GM23338 (cell line): ENCODE data around the gene ABI2. TPM values are rescaled to one million over a fixed set of nuclear protein-coding genes. Genes with fewer than 3 reads are reported as not detected.
A peak's percentile ranks its signal among the peaks of the same experiment; 100 is the strongest.

Source experiments
- ATAC-seq: fragments of 200-7000 bp; cut with Tn5 transposase; 3 replicates; pipeline ENCODE4 v1.9.1; 2020
- DNase-seq: peaks from one replicate; pipeline ENCODE4 v3.0.0-alpha.2; 2015; ENCODE audit warnings: low spot score
- H2AFZ ChIP-seq: fragments of 200-600 bp; sonication (generic); 2 replicates; pipeline ENCODE4 v1.8.0; 2016; ENCODE audit warnings: antibody characterized with exemption, mild to moderate bottlenecking, moderate library complexity
- H3F3A ChIP-seq: fragments of 200-600 bp; sonication (generic); replicated peaks from 2 replicates; pipeline ENCODE4 v1.8.0; 2017; ENCODE audit warnings: antibody characterized with exemption, mixed run types, low read depth
- H3K27ac ChIP-seq: fragments of 200-600 bp; sonication (generic); 2 replicates; pipeline ENCODE4 v1.6.1; 2016; ENCODE audit warnings: low read depth
- H3K27me3 ChIP-seq: fragments of 200-600 bp; sonication (generic); 2 replicates; pipeline ENCODE4 v1.8.0; 2016; ENCODE audit warnings: mild to moderate bottlenecking, mixed run types, moderate library complexity; ENCODE audit not compliant: insufficient read depth
- H3K36me3 ChIP-seq: fragments of 200-600 bp; sonication (generic); 2 replicates; pipeline ENCODE4 v1.8.0; 2016; ENCODE audit warnings: mild to moderate bottlenecking; ENCODE audit not compliant: insufficient read depth
- H3K4me1 ChIP-seq: fragments of 200-600 bp; sonication (generic); 2 replicates; pipeline ENCODE4 v1.8.0; 2016; ENCODE audit warnings: mild to moderate bottlenecking, moderate library complexity; ENCODE audit not compliant: insufficient read depth
- H3K4me2 ChIP-seq: fragments of 200-600 bp; sonication (generic); 2 replicates; pipeline ENCODE4 v1.7.1; 2017; ENCODE audit warnings: mixed run types
- H3K4me3 ChIP-seq: fragments of 200-600 bp; sonication (generic); 2 replicates; pipeline ENCODE4 v1.6.1; 2016; ENCODE audit warnings: mixed run types
- H3K79me2 ChIP-seq: fragments of 200-600 bp; sonication (generic); replicated peaks from 2 replicates; pipeline ENCODE4 v1.8.0; 2017; ENCODE audit warnings: mild to moderate bottlenecking; ENCODE audit not compliant: insufficient read depth
- H3K9me2 ChIP-seq: fragments of 200-600 bp; sonication (generic); 2 replicates; pipeline ENCODE4 v1.8.0; 2017; ENCODE audit not compliant: insufficient read depth
- H4K20me1 ChIP-seq: fragments of 200-600 bp; sonication (generic); replicated peaks from 2 replicates; pipeline ENCODE4 v1.8.0; 2017; ENCODE audit warnings: mild to moderate bottlenecking; ENCODE audit not compliant: insufficient read depth
- H3K27ac Mint-ChIP-seq: 2 replicates; pipeline ENCODE4 v1.8.0; 2020; ENCODE audit warnings: inconsistent platforms, mild to moderate bottlenecking, moderate library complexity, mixed read lengths
- H3K27me3 Mint-ChIP-seq: 3 replicates; pipeline ENCODE4 v1.8.0; 2022; ENCODE audit warnings: low read depth, mild to moderate bottlenecking, moderate library complexity, mixed read lengths, inconsistent platforms; ENCODE audit not compliant: insufficient read depth, poor library complexity
- H3K36me3 Mint-ChIP-seq: 3 replicates; pipeline ENCODE4 v1.8.0; 2021; ENCODE audit warnings: low read depth, mild to moderate bottlenecking, inconsistent platforms, moderate library complexity, mixed read lengths
- H3K4me1 Mint-ChIP-seq: 3 replicates; pipeline ENCODE4 v1.8.0; 2020; ENCODE audit warnings: mild to moderate bottlenecking, inconsistent platforms, mixed read lengths
- H3K4me3 Mint-ChIP-seq: 3 replicates; pipeline ENCODE4 v1.8.0; 2021; ENCODE audit warnings: moderate library complexity, mild to moderate bottlenecking, inconsistent platforms, mixed read lengths
- H3K9me3 Mint-ChIP-seq: 3 replicates; pipeline ENCODE4 v1.8.0; 2020; ENCODE audit warnings: moderate library complexity, mild to moderate bottlenecking, inconsistent platforms, mixed read lengths
- CTCF ChIP-seq, 2 experiments: fragments of 200-600 bp in 1 of 2; sonication (generic) in 1 of 2; conservative IDR thresholded peaks; 2 replicates each; pipeline versions ENCODE4 v1.5.1 to v1.6.1; 2016 to 2017; ENCODE audit warnings: antibody characterized with exemption in 2 of 2, low read depth in 2 of 2, mild to moderate bottlenecking in 2 of 2, moderate library complexity in 1 of 2
- EZH2phosphoT487 ChIP-seq: fragments of 200-600 bp; sonication (generic); IDR thresholded peaks from one replicate; pipeline ENCODE4 v1.8.1; 2018; ENCODE audit warnings: antibody characterized with exemption; ENCODE audit not compliant: unreplicated experiment
- NANOG ChIP-seq: IDR thresholded peaks from 2 replicates; pipeline ENCODE4 v1.6.1; 2016; ENCODE audit warnings: antibody characterized with exemption, borderline replicate concordance
- POLR2AphosphoS5 ChIP-seq: IDR thresholded peaks from 2 replicates; pipeline ENCODE4 v1.6.1; 2016; ENCODE audit warnings: antibody characterized with exemption, low read depth
- STAT1 ChIP-seq: IDR thresholded peaks from one replicate; pipeline ENCODE4 v1.6.1; 2016; ENCODE audit warnings: antibody characterized with exemption; ENCODE audit not compliant: unreplicated experiment
- ZNF114 ChIP-seq: fragments of 250-450 bp; sonication (Bioruptor Pico); IDR thresholded peaks from 2 replicates; pipeline ENCODE4 v1.5.0; 2020; ENCODE audit warnings: mild to moderate bottlenecking, moderate library complexity
- ZNF462 ChIP-seq: fragments of 250-450 bp; sonication (Bioruptor Pico); IDR thresholded peaks from 2 replicates; pipeline ENCODE4 v1.5.0; 2020; ENCODE audit warnings: mild to moderate bottlenecking, moderate library complexity
- polyA plus RNA-seq: library from polyadenylated mRNA; unstranded; fragments of >200 nt; fragmentation: Nextera tagmentation; extraction: Ambion mirVana; gene quantifications from 2 replicates; pipeline ENCODE4 v1.2.1, GENCODE V29; 2016
- total RNA-seq: library from RNA; depleted of rRNA; stranded (reverse); fragments of >200 nt; shearing (Covaris generic); gene quantifications from 2 replicates; pipeline ENCODE4 v1.2.3, GENCODE V29; 2014

The ABI2 gene
- total and polyA plus RNA-seq, 2 experiments from 2014 or later = 46.5 to 114 TPM

GRCh38 chr2:203360833-203361430 lies 32.7 kb downstream of the ABI2 start (continued):
- no peak for TF ChIP-seq ZNF462 (CRISPR knock-in tag)

GRCh38 chr2:203361495-203361894 lies 33.3 kb downstream of the ABI2 start:
- Histone ChIP-seq H3K27ac (no peak overlapping the region), H2AFZ (no peak overlapping the region), H3F3A (no peaks in the 10 kb centered on the region), H3K4me3 (no peak overlapping the region), H3K36me3 (0 out of 2 replicates have a peak, but pooled peaks cover 3% of the 10 kb centered on the region), H3K79me2 (peaks cover 99% of the 10 kb centered on the region), H4K20me1 (peaks cover 43% of the 10 kb centered on the region), H3K4me2 (no peak overlapping the region), H3K9me2 (no peaks in the 10 kb centered on the region), H3K27me3 (no peaks in the 10 kb centered on the region), H3K4me1 (no peaks in the 10 kb centered on the region; the same call in 1 of the 2 replicates)
- no peak for ATAC-seq
- peaks cover 4% of the 10 kb centered on the region for H3K27me3 Mint-ChIP-seq
- peaks cover 22% of the 10 kb centered on the region for H3K36me3 Mint-ChIP-seq
- H3K4me1 Mint-ChIP-seq = peaks cover 9% of the 10 kb centered on the region
- no peak overlapping the region for H3K4me3 Mint-ChIP-seq
- H3K9me3 Mint-ChIP-seq = peaks cover 5% of the 10 kb centered on the region; the same call in 1 of the 3 replicates
- no peak for TF ChIP-seq POLR2AphosphoS5
- TF ChIP-seq ZNF462 (CRISPR knock-in tag) = no peak
- no peak for TF ChIP-seq NANOG
- TF ChIP-seq EZH2phosphoT487 = no peak
- no peak for TF ChIP-seq ZNF114 (CRISPR knock-in tag)
- no peak for TF ChIP-seq STAT1
- TF ChIP-seq CTCF (conservative IDR thresholded peaks at IDR 0.05; ENCODE audit: low read depth in 2 of 2) = no peak
- no peak for DNase-seq
- H3K27ac Mint-ChIP-seq = peak overlapping the region; percentile 10; the same call in 1 of the 2 replicates
